ENCODE measurements around the gene ADAM19.

- TF ChIP-seq EP300 (conservative IDR thresholded peaks at IDR 0.05; ENCODE audit: poor library complexity, severe bottlenecking) (no peak), CTCF (IDR thresholded peaks at IDR 0.05; ENCODE audit: poor library complexity, severe bottlenecking) (no peak), MXI1 (conservative IDR thresholded peaks at IDR 0.05; ENCODE audit: poor library complexity, severe bottlenecking) (no peak), RAD21 (conservative IDR thresholded peaks at IDR 0.05) (no peak), POLR2AphosphoS5 (IDR thresholded peaks at IDR 0.05) (no peak)
Measured at GRCh38 chr5:157624144-157624543, 48.6 kb upstream of the ADAM19 start.
